Measurements from ENCODE around the gene ABCA5. TPM values are rescaled to one million over a fixed set of nuclear protein-coding genes. Genes with fewer than 3 reads are reported as not detected.

The ABCA5 gene
- total and polyA plus RNA-seq, 2 of the 13 experiments (the other 11 are each of a cell fraction or from before 2014, with no cell fraction given) = 9.7 to 10.1 TPM

DNA sequence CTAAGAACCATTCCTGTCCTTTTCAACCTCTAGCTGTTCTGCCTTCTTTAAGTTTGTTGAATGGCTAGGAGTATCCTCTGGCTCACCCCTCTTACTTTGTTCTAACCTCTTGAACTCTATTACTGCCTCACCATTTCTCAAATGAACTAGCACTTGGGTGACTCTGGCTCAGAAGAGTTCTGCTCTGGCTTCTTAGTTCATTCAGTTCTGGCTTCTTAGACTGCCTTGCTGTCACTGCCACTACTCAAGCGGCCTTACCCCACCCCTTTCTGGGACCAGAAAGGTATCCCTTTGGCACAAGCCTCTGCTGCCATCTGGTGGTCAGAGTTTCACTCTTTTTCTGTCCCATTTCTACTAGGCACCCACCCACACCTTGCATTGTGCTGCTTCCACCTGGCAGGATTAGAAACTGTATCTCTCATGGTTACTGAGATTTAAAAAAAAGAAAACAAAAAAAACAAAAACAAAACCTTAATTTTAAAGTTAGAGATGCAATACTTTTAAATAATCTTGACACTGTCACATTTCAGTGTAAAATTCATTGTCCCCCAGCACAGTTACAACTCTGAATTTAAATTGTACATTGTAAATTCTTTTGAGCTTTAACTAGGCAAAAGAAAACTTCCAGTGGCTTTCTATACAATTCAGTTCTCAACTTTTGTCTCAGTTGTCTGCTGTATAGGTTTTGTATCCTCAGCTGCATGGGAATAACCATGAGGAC, 91.4 kb downstream of the ABCA5 start (continued):
- TF ChIP-seq ADNP (CRISPR knock-in tag; IDR thresholded peaks at IDR 0.05) = no peak
- no peak for TF ChIP-seq HNF4G (IDR thresholded peaks at IDR 0.05; ENCODE audit: borderline replicate concordance, low read depth, low read length)
- TF ChIP-seq HNF4G (CRISPR knock-in tag; IDR thresholded peaks at IDR 0.05; ENCODE audit: borderline replicate concordance, low read depth) = no peak
- no peak for TF ChIP-seq HDAC6 (IDR thresholded peaks at IDR 0.05; ENCODE audit: low read depth, low read length)
- no peak for TF ChIP-seq RBM22 (optimal IDR thresholded peaks at IDR 0.05; ENCODE audit: low read length)
- TF ChIP-seq, protein P1, sequence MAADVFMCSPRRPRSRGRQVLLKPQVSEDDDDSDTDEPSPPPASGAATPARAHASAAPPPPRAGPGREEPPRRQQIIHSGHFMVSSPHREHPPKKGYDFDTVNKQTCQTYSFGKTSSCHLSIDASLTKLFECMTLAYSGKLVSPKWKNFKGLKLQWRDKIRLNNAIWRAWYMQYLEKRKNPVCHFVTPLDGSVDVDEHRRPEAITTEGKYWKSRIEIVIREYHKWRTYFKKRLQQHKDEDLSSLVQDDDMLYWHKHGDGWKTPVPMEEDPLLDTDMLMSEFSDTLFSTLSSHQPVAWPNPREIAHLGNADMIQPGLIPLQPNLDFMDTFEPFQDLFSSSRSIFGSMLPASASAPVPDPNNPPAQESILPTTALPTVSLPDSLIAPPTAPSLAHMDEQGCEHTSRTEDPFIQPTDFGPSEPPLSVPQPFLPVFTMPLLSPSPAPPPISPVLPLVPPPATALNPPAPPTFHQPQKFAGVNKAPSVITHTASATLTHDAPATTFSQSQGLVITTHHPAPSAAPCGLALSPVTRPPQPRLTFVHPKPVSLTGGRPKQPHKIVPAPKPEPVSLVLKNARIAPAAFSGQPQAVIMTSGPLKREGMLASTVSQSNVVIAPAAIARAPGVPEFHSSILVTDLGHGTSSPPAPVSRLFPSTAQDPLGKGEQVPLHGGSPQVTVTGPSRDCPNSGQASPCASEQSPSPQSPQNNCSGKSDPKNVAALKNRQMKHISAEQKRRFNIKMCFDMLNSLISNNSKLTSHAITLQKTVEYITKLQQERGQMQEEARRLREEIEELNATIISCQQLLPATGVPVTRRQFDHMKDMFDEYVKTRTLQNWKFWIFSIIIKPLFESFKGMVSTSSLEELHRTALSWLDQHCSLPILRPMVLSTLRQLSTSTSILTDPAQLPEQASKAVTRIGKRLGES (CRISPR knock-in tag; IDR thresholded peaks at IDR 0.05; ENCODE audit: borderline replicate concordance) = no peak
- TF ChIP-seq, protein P2, sequence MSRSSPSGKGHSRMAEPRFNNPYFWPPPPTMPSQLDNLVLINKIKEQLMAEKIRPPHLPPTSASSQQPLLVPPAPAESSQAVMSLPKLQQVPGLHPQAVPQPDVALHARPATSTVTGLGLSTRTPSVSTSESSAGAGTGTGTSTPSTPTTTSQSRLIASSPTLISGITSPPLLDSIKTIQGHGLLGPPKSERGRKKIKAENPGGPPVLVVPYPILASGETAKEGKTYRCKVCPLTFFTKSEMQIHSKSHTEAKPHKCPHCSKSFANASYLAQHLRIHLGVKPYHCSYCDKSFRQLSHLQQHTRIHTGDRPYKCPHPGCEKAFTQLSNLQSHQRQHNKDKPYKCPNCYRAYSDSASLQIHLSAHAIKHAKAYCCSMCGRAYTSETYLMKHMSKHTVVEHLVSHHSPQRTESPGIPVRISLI (CRISPR knock-in tag; IDR thresholded peaks at IDR 0.05; ENCODE audit: borderline replicate concordance) = peak; percentile 40; the same call in 1 of the 2 replicates
- TF ChIP-seq ZNF253 (CRISPR knock-in tag; IDR thresholded peaks at IDR 0.05; ENCODE audit: borderline replicate concordance) = no peak
- no peak for TF ChIP-seq RFXAP (CRISPR knock-in tag; IDR thresholded peaks at IDR 0.05; ENCODE audit: borderline replicate concordance)
- TF ChIP-seq, protein P3, sequence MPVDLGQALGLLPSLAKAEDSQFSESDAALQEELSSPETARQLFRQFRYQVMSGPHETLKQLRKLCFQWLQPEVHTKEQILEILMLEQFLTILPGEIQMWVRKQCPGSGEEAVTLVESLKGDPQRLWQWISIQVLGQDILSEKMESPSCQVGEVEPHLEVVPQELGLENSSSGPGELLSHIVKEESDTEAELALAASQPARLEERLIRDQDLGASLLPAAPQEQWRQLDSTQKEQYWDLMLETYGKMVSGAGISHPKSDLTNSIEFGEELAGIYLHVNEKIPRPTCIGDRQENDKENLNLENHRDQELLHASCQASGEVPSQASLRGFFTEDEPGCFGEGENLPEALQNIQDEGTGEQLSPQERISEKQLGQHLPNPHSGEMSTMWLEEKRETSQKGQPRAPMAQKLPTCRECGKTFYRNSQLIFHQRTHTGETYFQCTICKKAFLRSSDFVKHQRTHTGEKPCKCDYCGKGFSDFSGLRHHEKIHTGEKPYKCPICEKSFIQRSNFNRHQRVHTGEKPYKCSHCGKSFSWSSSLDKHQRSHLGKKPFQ (CRISPR knock-in tag; IDR thresholded peaks at IDR 0.05; ENCODE audit: insufficient replicate concordance) = no peak
- TF ChIP-seq KLF16 (CRISPR knock-in tag; IDR thresholded peaks at IDR 0.05) = no peak; a peak in 1 of 4 replicates
- TF ChIP-seq ZNF383 (CRISPR knock-in tag; IDR thresholded peaks at IDR 0.05; ENCODE audit: borderline replicate concordance) = no peak
- TF ChIP-seq YEATS4 (CRISPR knock-in tag; IDR thresholded peaks at IDR 0.05; ENCODE audit: borderline replicate concordance) = no peak
- TF ChIP-seq YEATS2 (CRISPR knock-in tag; IDR thresholded peaks at IDR 0.05; ENCODE audit: borderline replicate concordance) = peak; percentile 70; the same call in 1 of the 2 replicates
- no peak for TF ChIP-seq ZNF143 (CRISPR knock-in tag; IDR thresholded peaks at IDR 0.05)
- TF ChIP-seq, protein P4, sequence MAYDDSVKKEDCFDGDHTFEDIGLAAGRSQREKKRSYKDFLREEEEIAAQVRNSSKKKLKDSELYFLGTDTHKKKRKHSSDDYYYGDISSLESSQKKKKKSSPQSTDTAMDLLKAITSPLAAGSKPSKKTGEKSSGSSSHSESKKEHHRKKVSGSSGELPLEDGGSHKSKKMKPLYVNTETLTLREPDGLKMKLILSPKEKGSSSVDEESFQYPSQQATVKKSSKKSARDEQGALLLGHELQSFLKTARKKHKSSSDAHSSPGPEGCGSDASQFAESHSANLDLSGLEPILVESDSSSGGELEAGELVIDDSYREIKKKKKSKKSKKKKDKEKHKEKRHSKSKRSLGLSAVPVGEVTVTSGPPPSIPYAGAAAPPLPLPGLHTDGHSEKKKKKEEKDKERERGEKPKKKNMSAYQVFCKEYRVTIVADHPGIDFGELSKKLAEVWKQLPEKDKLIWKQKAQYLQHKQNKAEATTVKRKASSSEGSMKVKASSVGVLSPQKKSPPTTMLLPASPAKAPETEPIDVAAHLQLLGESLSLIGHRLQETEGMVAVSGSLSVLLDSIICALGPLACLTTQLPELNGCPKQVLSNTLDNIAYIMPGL (CRISPR knock-in tag; IDR thresholded peaks at IDR 0.05; ENCODE audit: borderline replicate concordance in 1 of 2, low read depth in 1 of 2) = peak; percentile 72 to 82
- peak; percentile 64; the same call in 1 of the 2 replicates for TF ChIP-seq KDM3A (CRISPR knock-in tag; IDR thresholded peaks at IDR 0.05; ENCODE audit: low read depth)
- peak; percentile 78; the same call in 1 of the 2 replicates for TF ChIP-seq POGZ (CRISPR knock-in tag; IDR thresholded peaks at IDR 0.05)
- no peak for TF ChIP-seq ZNF644 (CRISPR knock-in tag; IDR thresholded peaks at IDR 0.05; ENCODE audit: low read depth)
- TF ChIP-seq ZNF672 (CRISPR knock-in tag; IDR thresholded peaks at IDR 0.05) = no peak
- TF ChIP-seq ZNF225 (CRISPR knock-in tag; IDR thresholded peaks at IDR 0.05) = no peak
- TF ChIP-seq MIER3 (CRISPR knock-in tag; IDR thresholded peaks at IDR 0.05; ENCODE audit: borderline replicate concordance) = no peak; the same call in 1 of the 2 replicates
